IMR-90 (cell line): ENCODE measurements around the gene DUS1L. TPM values are rescaled to one million over a fixed set of nuclear protein-coding genes. Genes with fewer than 3 reads are reported as not detected.

Experiments
- ATAC-seq: fragments of 200-7000 bp; cut with Tn5 transposase; 2 replicates; pipeline ENCODE4 v1.9.1; 2020; ENCODE audit warnings: low read depth, mild to moderate bottlenecking, moderate library complexity
- BruUV-seq: library from RNA; stranded (reverse); fragments of 400-500 nt; replicated peaks from 2 replicates; lab custom pipeline; 2021; lab: Mats Ljungman, UMichigan
- CTCF ChIA-PET: fragments of 300-600 bp; formaldehyde crosslinking; extraction: SDS; loops from one replicate; lab custom pipeline; 2021; ENCODE audit warnings: antibody characterized with exemption; lab: Yijun Ruan, JAX
- POLR2A ChIA-PET: fragments of 300-600 bp; sonication (Branson Sonifier 250); formaldehyde crosslinking; loops from one replicate; lab custom pipeline; 2022; ENCODE audit warnings: antibody characterized with exemption; ENCODE audit not compliant: unreplicated experiment; lab: Charles Lee
- DNase-seq: peaks from one replicate; pipeline ENCODE4 v3.0.0; 2013
- H2AFZ ChIP-seq: replicated peaks from 2 replicates; pipeline ENCODE3; 2013; ENCODE audit warnings: low read length, mild to moderate bottlenecking; ENCODE audit not compliant: poor library complexity
- H2AK5ac ChIP-seq: 2 replicates; pipeline ENCODE4 v1.6.1; 2013; ENCODE audit warnings: low read depth, low read length, inconsistent platforms
- H2AK9ac ChIP-seq: replicated peaks from 2 replicates; pipeline ENCODE3; 2013; ENCODE audit warnings: mild to moderate bottlenecking, low read depth, low read length, moderate library complexity; ENCODE audit not compliant: poor library complexity
- H2BK120ac ChIP-seq: 2 replicates; pipeline ENCODE4 v1.6.1; 2013; ENCODE audit warnings: low read depth, low read length, inconsistent platforms
- H2BK15ac ChIP-seq: 3 replicates; pipeline ENCODE4 v1.6.1; 2013; ENCODE audit warnings: low read depth, low read length, inconsistent platforms
- H2BK20ac ChIP-seq: 2 replicates; pipeline ENCODE4 v1.6.1; 2013; ENCODE audit warnings: low read depth, mild to moderate bottlenecking, inconsistent platforms, low read length, moderate library complexity
- H2BK5ac ChIP-seq: 2 replicates; pipeline ENCODE4 v1.6.1; 2013; ENCODE audit warnings: mild to moderate bottlenecking, low read depth, low read length, inconsistent platforms; ENCODE audit not compliant: poor library complexity, severe bottlenecking
- H3K14ac ChIP-seq: replicated peaks from 2 replicates; pipeline ENCODE4 v1.6.1; 2013; ENCODE audit warnings: low read depth, low read length, inconsistent platforms
- H3K18ac ChIP-seq: 2 replicates; pipeline ENCODE4 v1.6.1; 2013; ENCODE audit warnings: low read depth, low read length, control low read depth
- H3K23ac ChIP-seq: 2 replicates; pipeline ENCODE4 v1.6.1; 2013; ENCODE audit warnings: low read depth, low read length, inconsistent platforms
- H3K27ac ChIP-seq: 2 replicates; pipeline ENCODE4 v1.5.1; 2013; ENCODE audit warnings: mild to moderate bottlenecking, control low read depth, low read length; ENCODE audit not compliant: insufficient read depth
- H3K27me3 ChIP-seq: 2 replicates; pipeline ENCODE4 v1.6.1; 2013; ENCODE audit warnings: low read length; ENCODE audit not compliant: control insufficient read depth, insufficient read depth
- H3K36me3 ChIP-seq: 2 replicates; pipeline ENCODE4 v1.6.1; 2013; ENCODE audit warnings: low read length, mixed read lengths; ENCODE audit not compliant: control insufficient read depth, insufficient read depth
- H3K4ac ChIP-seq: 2 replicates; pipeline ENCODE4 v1.6.1; 2013; ENCODE audit warnings: low read depth, low read length, inconsistent platforms
- H3K4me1 ChIP-seq: 2 replicates; pipeline ENCODE4 v1.6.1; 2013; ENCODE audit warnings: low read length, mixed read lengths; ENCODE audit not compliant: control insufficient read depth, insufficient read depth
- H3K4me2 ChIP-seq: 2 replicates; pipeline ENCODE4 v1.6.1; 2013; ENCODE audit warnings: low read depth, mild to moderate bottlenecking, control low read depth, low read length, moderate library complexity
- H3K4me3 ChIP-seq: 2 replicates; pipeline ENCODE4 v1.5.1; 2013; ENCODE audit warnings: low read depth, mild to moderate bottlenecking, control low read depth, low read length, moderate library complexity; ENCODE audit not compliant: insufficient read depth
- H3K56ac ChIP-seq: 2 replicates; pipeline ENCODE4 v1.6.1; 2013; ENCODE audit warnings: low read length, inconsistent platforms; ENCODE audit not compliant: insufficient read depth; ENCODE audit errors: extremely low read depth
- H3K79me1 ChIP-seq, 2 experiments: 2 replicates each; pipeline ENCODE4 v1.6.1; 2013; ENCODE audit warnings: low read length in 2 of 2, inconsistent platforms in 1 of 2, low read depth in 1 of 2
- H3K9ac ChIP-seq: 2 replicates; pipeline ENCODE4 v1.6.1; 2013; ENCODE audit warnings: low read depth, low read length, control low read depth
- H3K9me1 ChIP-seq: 2 replicates; pipeline ENCODE4 v1.6.1; 2013; ENCODE audit warnings: low read length, inconsistent platforms; ENCODE audit not compliant: insufficient read depth
- H3K9me3 ChIP-seq: 2 replicates; pipeline ENCODE4 v1.6.1; 2013; ENCODE audit warnings: low read length; ENCODE audit not compliant: control insufficient read depth, insufficient read depth
- H4K20me1 ChIP-seq: 2 replicates; pipeline ENCODE4 v1.6.1; 2013; ENCODE audit warnings: low read length, inconsistent platforms; ENCODE audit not compliant: insufficient read depth
- H4K5ac ChIP-seq: 2 replicates; pipeline ENCODE4 v1.6.1; 2013; ENCODE audit warnings: mild to moderate bottlenecking, low read depth, low read length, control low read depth
- H4K8ac ChIP-seq, 2 experiments: 2 replicates each; pipeline ENCODE4 v1.6.1; 2013; ENCODE audit warnings: low read depth in 2 of 2, low read length in 2 of 2, control low read depth in 1 of 2, inconsistent platforms in 1 of 2
- H4K91ac ChIP-seq: 2 replicates; pipeline ENCODE4 v1.6.1; 2013; ENCODE audit warnings: low read depth, low read length, inconsistent platforms; ENCODE audit not compliant: insufficient read depth
- CEBPB ChIP-seq: IDR thresholded peaks from 2 replicates; pipeline ENCODE4 v1.6.1; 2012; ENCODE audit warnings: low read depth, low read length, improper control_type of control experiment
- FOS ChIP-seq: fragments of 150-350 bp; IDR thresholded peaks from 2 replicates; pipeline ENCODE4 v1.6.1; 2016; ENCODE audit warnings: low read depth, low read length
- POLR2A ChIP-seq: IDR thresholded peaks from 2 replicates; pipeline ENCODE4 v1.6.1; 2012; ENCODE audit warnings: mild to moderate bottlenecking, low read depth, low read length
- RAD21 ChIP-seq: IDR thresholded peaks from 2 replicates; pipeline ENCODE4 v1.6.1; 2012; ENCODE audit warnings: low read length, improper control_type of control experiment
- WGBS, 2 experiments: methylation state at CpG; one replicate each; pipeline versions ENCODE4 v1.1.5 to v1.1.7; 2013; ENCODE audit warnings: missing lambda C conversion rate in 2 of 2; ENCODE audit not compliant: insufficient read length in 1 of 2; ENCODE audit errors: extremely low coverage in 2 of 2; 5-methylcytosine and 5-hydroxymethylcytosine counted together
- dilution Hi-C: fragments of 300-500 bp; cut with HindIII; formaldehyde crosslinking; loops from one replicate; pipeline ENCODE4 v1.14.3; 2018; ENCODE audit warnings: low sequenced_read_pairs; ENCODE audit not compliant: unreplicated experiment
- in situ Hi-C: fragments of 300-500 bp; cut with MboI; formaldehyde crosslinking; loops from 3 replicates; pipeline ENCODE4 v1.14.3; 2019; ENCODE audit warnings: low sequenced_read_pairs, inconsistent platforms, mixed read lengths
- intact Hi-C: fragments of 100-400 bp; cut with micrococcal nuclease; formaldehyde crosslinking; loops from 2 replicates; pipeline ENCODE4 v1.10.0; 2022
- polyA plus RNA-seq, 3 experiments: library from polyadenylated mRNA; depleted of rRNA; stranded (reverse); fragments of >200 nt; gene quantifications; 2 replicates each; pipeline ENCODE4 v1.2.3, GENCODE V29; 2012; ENCODE audit warnings: low replicate concordance in 1 of 3
- total RNA-seq: library from RNA; depleted of rRNA; stranded (reverse); fragments of >200 nt; gene quantifications from 2 replicates; pipeline ENCODE4 v1.2.3, GENCODE V29; 2012
- TF ChIP-seq, protein P1 (sequence below): fragments of 150-350 bp; IDR thresholded peaks from 2 replicates; pipeline ENCODE4 v1.6.1; 2017; ENCODE audit warnings: mild to moderate bottlenecking, antibody characterized with exemption, low read length, low read depth

Gene DUS1L
- total and polyA plus RNA-seq, 2 of the 4 experiments (the other 2 are of a cell fraction), result 29.0 to 76.9 TPM

DNA sequence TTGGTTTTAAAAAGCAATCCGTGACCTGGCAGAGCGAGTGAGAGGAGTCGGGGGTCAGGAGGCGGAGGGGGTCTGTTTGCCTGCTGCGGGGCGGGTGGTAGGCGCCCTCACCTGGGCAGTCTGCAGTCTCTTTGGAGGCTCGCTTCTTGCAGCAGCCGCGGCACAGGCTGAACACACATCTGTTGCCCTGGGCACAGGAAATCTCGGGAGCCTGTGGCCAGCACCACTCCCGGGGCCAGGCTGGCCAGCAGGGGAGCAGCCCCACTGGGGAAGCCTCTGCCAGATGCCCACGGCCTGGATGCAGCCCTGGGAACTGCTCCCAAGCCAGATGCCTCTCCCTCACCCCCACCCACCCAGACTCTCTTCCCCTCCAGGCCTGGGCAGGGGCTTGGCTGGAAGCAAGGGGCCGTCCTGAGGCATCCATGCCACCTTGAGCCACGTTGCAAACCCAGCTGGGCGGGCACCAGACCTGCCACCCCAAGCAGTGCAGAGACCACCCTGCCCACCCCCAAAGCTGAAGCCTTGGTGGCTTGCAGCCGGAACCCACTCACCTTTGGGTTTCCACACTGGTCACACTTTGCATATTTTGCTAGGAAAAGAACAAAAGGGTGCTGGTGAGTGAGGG lies 7.3 kb downstream of the DUS1L start:
- Histone ChIP-seq H4K8ac (no peak overlapping the region), H2BK20ac (no peak overlapping the region), H3K4me3 (no peak overlapping the region), H2AK5ac (no peak overlapping the region), H2AFZ (no peak overlapping the region), H2BK5ac (no peak overlapping the region), H4K5ac (no peak overlapping the region), H4K20me1 (no peaks in the 10 kb centered on the region; the same call in none of the 2 replicates), H3K4me1 (peaks cover 1% of the 10 kb centered on the region; the same call in 1 of the 2 replicates), H2BK15ac (no peak overlapping the region), H4K91ac (no peak overlapping the region), H2AK9ac (no peak overlapping the region), H3K14ac (no peak overlapping the region), H3K9me3 (no peaks in the 10 kb centered on the region), H3K9ac (no peak overlapping the region), H2BK120ac (no peak overlapping the region), H3K4ac (no peak overlapping the region), H3K18ac (no peak overlapping the region), H3K27me3 (no peaks in the 10 kb centered on the region), H3K4me2 (no peak overlapping the region), H3K23ac (no peak overlapping the region), H3K27ac (no peak overlapping the region), H3K79me1 (peaks cover 11 to 21% of the 10 kb centered on the region in 2 experiments), H3K56ac (no peak overlapping the region), H3K36me3 (peaks cover 83% of the 10 kb centered on the region), H3K9me1 (no peaks in the 10 kb centered on the region)
- in situ Hi-C loops, result no loop called here
- 86% methylated on average over 13 of the region's 17 CpGs; no CpG with 5 or more reads in 1 of the 2 experiments for WGBS, 2 experiments
- ATAC-seq (no peak), DNase-seq (no peak)
- ChIA-PET POLR2A (no interaction called here), CTCF (no interaction called here)
- dilution Hi-C loops, result no loop called here
- TF ChIP-seq, protein P1, sequence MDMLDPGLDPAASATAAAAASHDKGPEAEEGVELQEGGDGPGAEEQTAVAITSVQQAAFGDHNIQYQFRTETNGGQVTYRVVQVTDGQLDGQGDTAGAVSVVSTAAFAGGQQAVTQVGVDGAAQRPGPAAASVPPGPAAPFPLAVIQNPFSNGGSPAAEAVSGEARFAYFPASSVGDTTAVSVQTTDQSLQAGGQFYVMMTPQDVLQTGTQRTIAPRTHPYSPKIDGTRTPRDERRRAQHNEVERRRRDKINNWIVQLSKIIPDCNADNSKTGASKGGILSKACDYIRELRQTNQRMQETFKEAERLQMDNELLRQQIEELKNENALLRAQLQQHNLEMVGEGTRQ, result no peak
- TF ChIP-seq CEBPB, result no peak
- TF ChIP-seq FOS, result no peak
- no peak for TF ChIP-seq POLR2A
- no peak for TF ChIP-seq RAD21
- BruUV-seq, result no TSS peak
- intact Hi-C loops, result no loop called here
